ENCODE data around the gene NUP160.
"Not testable (repeated sequence)": the region's sequence is repeated elsewhere in the genome, so short reads cannot be mapped to it uniquely, and the experiment has no call there.

NUP160 gene

GRCh38 chr11:47784785-47785381 lies 63.3 kb downstream of the NUP160 start:
- H3K27ac ChIP-seq, result no peak overlapping the region
- no peak for TF ChIP-seq CTCF (conservative IDR thresholded peaks at IDR 0.05; ENCODE audit: low read depth)
- ChIA-PET CTCF (no interaction called here), POLR2A (ENCODE audit: low non-redundant PET) (no interaction called here)
- no peak for DNase-seq (ENCODE audit: low spot score)

- no peak overlapping the region for H3K27ac ChIP-seq
- POLR2A ChIA-PET (ENCODE audit: low non-redundant PET), result no interaction called here
- CTCF ChIA-PET, result interaction anchor here (0.6 kb wide), 1 partner anchor 1900 kb away, joined by 4 read pairs; no protein-coding TSS in a partner anchor
- DNase-seq (ENCODE audit: low spot score), result no peak
- TF ChIP-seq CTCF (conservative IDR thresholded peaks at IDR 0.05; ENCODE audit: low read depth), result no peak
Observed at GRCh38 chr11:47783087-47783610, 65.0 kb downstream of the NUP160 start.

GRCh38 chr11:47778878-47779483 lies 69.2 kb downstream of the NUP160 start:
- POLR2A ChIA-PET (ENCODE audit: low non-redundant PET), result no interaction called here
- no peak for DNase-seq (ENCODE audit: low spot score)

GRCh38 chr11:47775240-47775869 lies 72.8 kb downstream of the NUP160 start:
- no peak for DNase-seq (ENCODE audit: low spot score)
- POLR2A ChIA-PET (ENCODE audit: low non-redundant PET), result no interaction called here
- TF ChIP-seq CTCF (conservative IDR thresholded peaks at IDR 0.05; ENCODE audit: low read depth), result no peak
- CTCF ChIA-PET, result interaction anchor here (0.7 kb wide), 1 partner anchor 74 kb away, joined by 3 read pairs; no protein-coding TSS in a partner anchor
- no peak overlapping the region for H3K27ac ChIP-seq

More at GRCh38 chr11:47778878-47779483, 69.2 kb downstream of the NUP160 start:
- no peak overlapping the region for H3K27ac ChIP-seq
- no peak for TF ChIP-seq CTCF (conservative IDR thresholded peaks at IDR 0.05; ENCODE audit: low read depth)
- CTCF ChIA-PET, result no interaction called here

DNA sequence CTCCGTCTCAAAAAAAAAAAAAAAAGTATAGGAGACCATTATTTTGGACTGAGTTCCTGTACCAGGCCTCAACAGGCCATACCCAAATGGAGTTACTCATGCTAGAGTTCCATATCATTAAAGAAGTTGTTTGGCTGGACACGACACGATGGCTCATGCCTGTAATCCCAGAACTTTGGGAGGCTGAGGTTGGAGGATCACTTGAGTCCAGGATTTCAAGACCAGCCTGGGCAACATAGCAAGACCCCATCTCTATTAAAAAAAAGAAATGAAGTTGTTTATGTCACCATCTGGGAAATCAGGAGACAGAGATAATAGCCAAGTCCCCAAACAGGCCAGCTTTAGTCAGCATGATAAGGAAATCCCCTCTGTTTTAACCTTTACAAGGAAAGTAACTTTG lies 74.3 kb downstream of the NUP160 start:
- no peak for TF ChIP-seq CTCF (conservative IDR thresholded peaks at IDR 0.05; ENCODE audit: low read depth)
- POLR2A ChIA-PET (ENCODE audit: low non-redundant PET), result no interaction called here
- CTCF ChIA-PET, result interaction anchor here (0.7 kb wide), 1 partner anchor 33 kb away, joined by 3 read pairs; no protein-coding TSS in a partner anchor
- no peak overlapping the region for H3K27ac ChIP-seq
- DNase-seq (ENCODE audit: low spot score), result no peak

DNA sequence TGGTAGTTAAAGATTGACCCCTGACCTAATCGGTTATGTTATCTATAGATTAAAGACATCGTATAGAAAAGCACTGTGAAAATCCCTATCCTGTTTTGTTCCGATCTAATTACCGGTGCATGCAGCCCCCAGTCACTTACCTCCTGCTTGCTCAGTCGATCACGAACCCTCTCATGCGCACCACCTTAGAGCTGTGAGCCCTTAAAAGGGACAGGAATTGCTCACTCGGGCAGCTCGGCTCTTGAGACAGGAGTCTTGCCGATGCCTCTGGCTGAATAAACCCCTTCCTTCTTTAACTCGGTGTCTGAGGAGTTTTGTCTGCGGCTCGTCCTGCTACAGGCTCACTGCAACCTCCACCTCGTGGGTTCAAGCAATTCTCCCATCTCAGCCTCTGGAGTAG lies 78.6 kb downstream of the NUP160 start:
- CTCF ChIA-PET; DNase-seq (ENCODE audit: low spot score); POLR2A ChIA-PET (ENCODE audit: low non-redundant PET): not testable (repeated sequence)
- H3K27ac ChIP-seq, result peak overlapping the region; percentile 98; the same call in 1 of the 2 replicates

Data from RWPE1 (cell line).